Measurements from ENCODE around the gene SKI.

DNA sequence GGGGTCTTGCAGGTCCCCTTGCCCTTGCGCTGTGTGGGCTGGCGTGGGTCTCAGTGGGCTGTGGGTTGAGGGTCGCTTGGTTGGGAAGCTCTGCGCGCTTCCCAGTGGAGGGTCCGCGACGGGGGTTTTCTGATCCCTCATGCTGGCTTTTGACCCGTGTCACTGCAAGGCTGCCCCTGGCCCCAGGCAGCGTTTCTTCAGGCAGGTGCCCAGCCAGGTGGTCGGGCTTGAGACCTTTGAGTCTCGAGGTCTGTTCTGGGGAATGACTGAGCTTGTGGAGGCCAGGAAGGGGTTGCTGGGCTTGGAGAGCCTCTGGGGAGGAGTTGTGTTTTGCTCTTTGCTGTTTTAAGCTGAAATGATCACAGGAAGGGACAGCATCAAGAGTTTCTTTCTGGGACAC lies 5.3 kb downstream of the SKI start:
- TF ChIP-seq, protein P1, sequence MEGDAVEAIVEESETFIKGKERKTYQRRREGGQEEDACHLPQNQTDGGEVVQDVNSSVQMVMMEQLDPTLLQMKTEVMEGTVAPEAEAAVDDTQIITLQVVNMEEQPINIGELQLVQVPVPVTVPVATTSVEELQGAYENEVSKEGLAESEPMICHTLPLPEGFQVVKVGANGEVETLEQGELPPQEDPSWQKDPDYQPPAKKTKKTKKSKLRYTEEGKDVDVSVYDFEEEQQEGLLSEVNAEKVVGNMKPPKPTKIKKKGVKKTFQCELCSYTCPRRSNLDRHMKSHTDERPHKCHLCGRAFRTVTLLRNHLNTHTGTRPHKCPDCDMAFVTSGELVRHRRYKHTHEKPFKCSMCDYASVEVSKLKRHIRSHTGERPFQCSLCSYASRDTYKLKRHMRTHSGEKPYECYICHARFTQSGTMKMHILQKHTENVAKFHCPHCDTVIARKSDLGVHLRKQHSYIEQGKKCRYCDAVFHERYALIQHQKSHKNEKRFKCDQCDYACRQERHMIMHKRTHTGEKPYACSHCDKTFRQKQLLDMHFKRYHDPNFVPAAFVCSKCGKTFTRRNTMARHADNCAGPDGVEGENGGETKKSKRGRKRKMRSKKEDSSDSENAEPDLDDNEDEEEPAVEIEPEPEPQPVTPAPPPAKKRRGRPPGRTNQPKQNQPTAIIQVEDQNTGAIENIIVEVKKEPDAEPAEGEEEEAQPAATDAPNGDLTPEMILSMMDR (IDR thresholded peaks at IDR 0.05) = no peak
- TF ChIP-seq EZH2 (IDR thresholded peaks at IDR 0.05; ENCODE audit: borderline replicate concordance, insufficient read depth, low read depth, low read length, poor library complexity, severe bottlenecking) = no peak

Measured in B cell (primary cell).